Trophoblast cell (in vitro differentiated cells and primary cell): ENCODE results near the gene PLP2.
"Not testable (repeated sequence)": the region's sequence is repeated elsewhere in the genome, so short reads cannot be mapped to it uniquely, and the experiment has no call there.

Experiments used
- DNase-seq, 2 donors: peaks; one replicate each; pipeline ENCODE4 v3.0.0-alpha.2; 2016
- H2AFZ ChIP-seq: 2 replicates; pipeline ENCODE4 v1.6.1; 2013; ENCODE audit warnings: low read length, moderate library complexity, mild to moderate bottlenecking; ENCODE audit not compliant: insufficient read depth, poor library complexity
- H2AK5ac ChIP-seq: 2 replicates; pipeline ENCODE4 v1.6.1; 2013; ENCODE audit warnings: mild to moderate bottlenecking, low read length
- H2BK120ac ChIP-seq: 2 replicates; pipeline ENCODE4 v1.6.1; 2013; ENCODE audit warnings: low read length, mild to moderate bottlenecking, moderate library complexity; ENCODE audit not compliant: insufficient read depth, poor library complexity
- H2BK12ac ChIP-seq: 2 replicates; pipeline ENCODE4 v1.6.1; 2013; ENCODE audit warnings: mild to moderate bottlenecking, low read length, moderate library complexity
- H2BK5ac ChIP-seq: 2 replicates; pipeline ENCODE4 v1.6.1; 2013; ENCODE audit warnings: low read length, low read depth, moderate library complexity, mild to moderate bottlenecking; ENCODE audit not compliant: poor library complexity
- H3K14ac ChIP-seq: 2 replicates; pipeline ENCODE4 v1.6.1; 2013; ENCODE audit warnings: mild to moderate bottlenecking, low read length
- H3K18ac ChIP-seq: 2 replicates; pipeline ENCODE4 v1.6.1; 2013; ENCODE audit warnings: mild to moderate bottlenecking, low read length
- H3K23ac ChIP-seq: 2 replicates; pipeline ENCODE4 v1.6.1; 2013; ENCODE audit warnings: low read length
- H3K27ac ChIP-seq: 2 replicates; pipeline ENCODE4 v1.5.1; 2013; ENCODE audit warnings: low read depth, mild to moderate bottlenecking, inconsistent platforms, low read length, moderate library complexity
- H3K27me3 ChIP-seq: 2 replicates; pipeline ENCODE4 v1.6.1; 2013; ENCODE audit warnings: inconsistent platforms, mild to moderate bottlenecking, low read length, moderate library complexity; ENCODE audit not compliant: insufficient read depth
- H3K36me3 ChIP-seq, 2 experiments: 1 replicate in 1 of 2; 2 replicates in 1 of 2; pipeline ENCODE4 v1.6.1; 2013; ENCODE audit warnings: low read length in 2 of 2, mild to moderate bottlenecking in 2 of 2, moderate library complexity in 1 of 2; ENCODE audit not compliant: insufficient read depth in 2 of 2, control insufficient read depth in 1 of 2
- H3K4ac ChIP-seq: 2 replicates; pipeline ENCODE4 v1.6.1; 2013; ENCODE audit warnings: low read depth, mild to moderate bottlenecking, low read length, moderate library complexity
- H3K4me1 ChIP-seq, 2 experiments: 1 replicate in 1 of 2; 2 replicates in 1 of 2; pipeline ENCODE4 v1.6.1; 2013; ENCODE audit warnings: low read length in 2 of 2, mild to moderate bottlenecking in 2 of 2, moderate library complexity in 1 of 2; ENCODE audit not compliant: insufficient read depth in 2 of 2, control insufficient read depth in 1 of 2
- H3K4me2 ChIP-seq: 2 replicates; pipeline ENCODE4 v1.6.1; 2013; ENCODE audit warnings: inconsistent platforms, mild to moderate bottlenecking, low read length, moderate library complexity
- H3K4me3 ChIP-seq: 2 replicates; pipeline ENCODE4 v1.5.1; 2013; ENCODE audit warnings: mild to moderate bottlenecking, low read depth, low read length, inconsistent platforms
- H3K79me1 ChIP-seq: one replicate; pipeline ENCODE4 v1.6.1; 2013; ENCODE audit warnings: low read length
- H3K79me2 ChIP-seq: 2 replicates; pipeline ENCODE4 v1.6.1; 2013; ENCODE audit warnings: low read length, mild to moderate bottlenecking; ENCODE audit not compliant: control insufficient read depth, insufficient read depth, poor library complexity
- H3K9ac ChIP-seq: 2 replicates; pipeline ENCODE4 v1.6.1; 2013; ENCODE audit warnings: mild to moderate bottlenecking, low read length
- H3K9me3 ChIP-seq: 2 replicates; pipeline ENCODE4 v1.6.1; 2013; ENCODE audit warnings: low read depth, mild to moderate bottlenecking, control low read depth, inconsistent platforms, low read length; ENCODE audit not compliant: insufficient read depth
- H4K12ac ChIP-seq: 2 replicates; pipeline ENCODE4 v1.6.1; 2013; ENCODE audit warnings: low read depth, mild to moderate bottlenecking, low read length, moderate library complexity
- H4K8ac ChIP-seq: 2 replicates; pipeline ENCODE4 v1.6.1; 2013; ENCODE audit warnings: low read depth, mild to moderate bottlenecking, low read length, moderate library complexity
- H4K91ac ChIP-seq: one replicate; pipeline ENCODE4 v1.6.1; 2013; ENCODE audit warnings: low read depth, mild to moderate bottlenecking, low read length, moderate library complexity
- WGBS: extraction: QIAGEN DNeasy Blood & Tissue Kit; methylation state at CpG from one replicate; pipeline ENCODE4 v1.1.7; 2013; ENCODE audit warnings: missing lambda C conversion rate; ENCODE audit not compliant: insufficient read length, insufficient coverage; ENCODE audit errors: extremely low coverage; 5-methylcytosine and 5-hydroxymethylcytosine counted together

Gene PLP2

DNA sequence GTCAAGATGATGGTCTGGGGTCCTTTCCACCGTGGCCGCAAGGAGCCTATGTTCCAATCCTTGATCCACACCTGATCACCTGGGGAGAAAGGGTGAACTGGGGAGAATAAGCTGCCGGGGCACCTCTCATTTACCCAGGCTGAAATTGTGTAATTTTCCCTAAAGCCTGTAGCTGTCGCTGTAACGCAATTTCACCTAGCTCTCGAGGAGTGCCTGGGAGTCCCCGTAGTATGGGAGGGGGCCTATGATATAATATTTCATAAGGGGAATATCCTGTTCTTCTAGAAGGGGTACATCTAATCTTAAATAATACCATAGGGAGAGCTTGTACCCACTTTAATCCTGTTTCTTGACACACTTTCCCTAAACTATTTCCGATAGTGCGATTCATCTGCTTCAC lies 29.4 kb upstream of the PLP2 start:
- not testable (repeated sequence) for H3K27me3 ChIP-seq, H3K9ac ChIP-seq, H2BK5ac ChIP-seq, H2BK12ac ChIP-seq, H3K79me1 ChIP-seq, H4K91ac ChIP-seq, H3K18ac ChIP-seq, H3K4me1 ChIP-seq, H3K14ac ChIP-seq, H3K23ac ChIP-seq, H3K27ac ChIP-seq, H2AFZ ChIP-seq, H2AK5ac ChIP-seq, H3K9me3 ChIP-seq, H3K4me2 ChIP-seq, DNase-seq, H3K4me3 ChIP-seq, H3K36me3 ChIP-seq, H4K8ac ChIP-seq, H3K79me2 ChIP-seq, H4K12ac ChIP-seq, H2BK120ac ChIP-seq, H3K4ac ChIP-seq
- no CpG with 5 or more reads among the region's 9 CpGs for WGBS

DNA sequence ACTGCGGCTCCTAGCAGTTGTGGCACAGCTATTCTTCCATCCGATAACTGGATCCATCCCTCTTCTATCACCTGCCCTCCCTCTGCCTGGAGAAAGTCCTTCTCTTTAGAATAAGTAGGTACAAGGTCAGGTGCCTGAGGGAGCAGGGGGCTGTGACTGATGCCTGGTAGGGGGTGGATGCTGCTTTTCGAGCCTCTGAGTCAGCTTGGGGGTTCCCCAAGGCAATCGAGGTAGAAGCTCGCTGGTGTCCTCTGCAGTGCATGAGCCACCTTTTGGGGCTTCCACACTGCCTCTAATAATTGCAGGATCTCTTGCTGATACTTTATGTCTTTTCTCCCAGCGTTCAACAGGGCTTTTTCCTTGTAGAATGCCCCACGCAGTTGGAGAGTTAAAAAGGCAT lies 28.5 kb upstream of the PLP2 start:
- WGBS, result no CpG with 5 or more reads among the region's 7 CpGs
- H4K12ac ChIP-seq, result not testable (repeated sequence)

DNA sequence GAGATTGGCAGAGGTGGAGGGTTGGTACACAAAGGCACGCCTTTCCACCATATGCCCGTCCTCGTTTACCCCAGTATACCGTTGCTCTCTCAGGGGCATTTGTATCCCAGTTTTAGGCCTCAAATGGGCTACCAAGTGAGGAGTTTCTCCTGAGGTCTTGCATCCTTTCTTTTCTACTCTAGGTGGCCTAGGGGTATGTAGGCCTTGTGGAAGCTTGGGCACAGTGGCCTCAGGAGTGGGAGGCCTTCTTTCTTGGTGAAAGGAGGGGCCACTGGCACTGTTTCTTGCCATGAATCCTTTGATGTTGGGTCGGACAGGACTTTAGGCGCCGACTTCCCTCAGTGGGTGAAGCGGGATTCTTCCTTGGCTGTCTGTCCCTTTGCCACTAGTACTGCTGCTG lies 24.4 kb upstream of the PLP2 start:
- no peak overlapping the region for H4K12ac ChIP-seq
- H2BK5ac ChIP-seq, result no peak overlapping the region
- H4K91ac ChIP-seq, result no peak overlapping the region
- H2BK120ac ChIP-seq, result no peak overlapping the region
- H3K4ac ChIP-seq, result no peak overlapping the region
- no peaks in the 10 kb centered on the region for H3K27me3 ChIP-seq
- no peak overlapping the region for H2AFZ ChIP-seq
- no peaks in the 10 kb centered on the region for H3K36me3 ChIP-seq
- H3K23ac ChIP-seq, result no peak overlapping the region
- no peaks in the 10 kb centered on the region for H3K4me1 ChIP-seq
- H3K27ac ChIP-seq, result no peak overlapping the region
- no peak overlapping the region for H3K9ac ChIP-seq
- H3K9me3 ChIP-seq, result no peaks in the 10 kb centered on the region
- H3K79me2 ChIP-seq, result no peaks in the 10 kb centered on the region
- H2AK5ac ChIP-seq, result no peak overlapping the region
- H2BK12ac ChIP-seq, result no peak overlapping the region
- no peak for DNase-seq
- no peak overlapping the region for H4K8ac ChIP-seq
- H3K14ac ChIP-seq, result no peak overlapping the region
- H3K79me1 ChIP-seq, result no peaks in the 10 kb centered on the region
- WGBS, result no CpG with 5 or more reads among the region's 8 CpGs
- no peak overlapping the region for H3K4me2 ChIP-seq
- H3K4me3 ChIP-seq, result no peak overlapping the region
- H3K18ac ChIP-seq, result no peak overlapping the region

More for the DNA sequence above, 28.5 kb upstream of the PLP2 start:
- not testable (repeated sequence) for H3K79me2 ChIP-seq, H4K8ac ChIP-seq, H2AFZ ChIP-seq, H3K4me1 ChIP-seq, H3K36me3 ChIP-seq, H3K9ac ChIP-seq, H2BK5ac ChIP-seq, H3K4me2 ChIP-seq, H3K4ac ChIP-seq, H2BK120ac ChIP-seq, DNase-seq, H3K4me3 ChIP-seq, H2AK5ac ChIP-seq, H3K27ac ChIP-seq, H3K79me1 ChIP-seq, H2BK12ac ChIP-seq, H4K91ac ChIP-seq, H3K14ac ChIP-seq, H3K23ac ChIP-seq, H3K27me3 ChIP-seq, H3K9me3 ChIP-seq, H3K18ac ChIP-seq

DNA sequence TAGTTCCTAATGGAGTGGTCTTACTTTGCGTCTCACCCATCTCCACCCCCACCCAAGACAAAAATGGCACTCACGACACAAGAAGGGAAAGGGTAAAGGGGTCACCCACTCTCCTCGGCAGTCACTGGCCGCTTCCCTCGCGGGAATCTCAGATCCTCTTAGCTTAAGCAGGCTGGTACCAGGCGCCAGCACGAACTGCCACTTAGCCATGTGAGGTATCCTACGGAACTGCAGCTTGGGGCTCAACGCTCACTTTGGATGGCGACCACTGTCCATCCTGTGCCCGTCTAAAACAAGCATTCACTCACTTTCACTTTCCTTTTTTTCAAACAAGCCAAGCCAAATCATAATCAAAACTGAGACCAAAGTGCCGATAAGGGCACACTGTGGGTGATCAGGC lies 23.8 kb upstream of the PLP2 start:
- no peaks in the 10 kb centered on the region for H3K27me3 ChIP-seq
- no peak overlapping the region for H3K4me3 ChIP-seq
- H4K12ac ChIP-seq, result no peak overlapping the region
- H2BK5ac ChIP-seq, result no peak overlapping the region
- H3K9ac ChIP-seq, result no peak overlapping the region
- no peak overlapping the region for H3K4ac ChIP-seq
- DNase-seq, result no peak
- H3K79me1 ChIP-seq, result no peaks in the 10 kb centered on the region
- no peak overlapping the region for H3K18ac ChIP-seq
- H4K91ac ChIP-seq, result no peak overlapping the region
- no peak overlapping the region for H2AK5ac ChIP-seq
- H4K8ac ChIP-seq, result no peak overlapping the region
- no peak overlapping the region for H3K14ac ChIP-seq
- no peak overlapping the region for H2AFZ ChIP-seq
- H3K4me1 ChIP-seq, result no peaks in the 10 kb centered on the region
- H3K23ac ChIP-seq, result no peak overlapping the region
- no CpG with 5 or more reads among the region's 13 CpGs for WGBS
- no peak overlapping the region for H2BK12ac ChIP-seq
- H3K9me3 ChIP-seq, result no peaks in the 10 kb centered on the region
- H3K4me2 ChIP-seq, result no peak overlapping the region
- no peaks in the 10 kb centered on the region for H3K79me2 ChIP-seq
- no peak overlapping the region for H3K27ac ChIP-seq
- H2BK120ac ChIP-seq, result peak overlapping the region; percentile 13
- no peaks in the 10 kb centered on the region for H3K36me3 ChIP-seq
